ENCODE measurements around the gene OVOL1.
"Not testable (repeated sequence)": the region's sequence is repeated elsewhere in the genome, so short reads cannot be mapped to it uniquely, and the experiment has no call there.

OVOL1 gene

GRCh38 chr11:65766535-65766934 is 20.3 kb upstream of the OVOL1 start:
- TF ChIP-seq CTCF (IDR thresholded peaks at IDR 0.05; ENCODE audit: low read depth, low read length, missing control alignments) = no peak
- Histone ChIP-seq H3K4me3 (ENCODE audit: low read depth, low read length) (no peak overlapping the region), H3K27ac (no peak overlapping the region), H3K36me3 (replicated peaks) (no peaks in the 10 kb centered on the region), H3K27me3 (replicated peaks) (no peaks in the 10 kb centered on the region)
- in situ Hi-C loops (cut with HindIII; ENCODE audit: low pct_ligation_motif_present, low sequenced_read_pairs) = no loop called here
- no peak for DNase-seq

- Histone ChIP-seq H3K27ac (no peak overlapping the region), H3K36me3 (replicated peaks) (no peaks in the 10 kb centered on the region), H3K4me3 (ENCODE audit: low read depth, low read length) (no peak overlapping the region), H3K27me3 (replicated peaks) (no peaks in the 10 kb centered on the region)
- TF ChIP-seq CTCF (IDR thresholded peaks at IDR 0.05; ENCODE audit: low read depth, low read length, missing control alignments) = no peak
- DNase-seq = no peak
- in situ Hi-C loops (cut with HindIII; ENCODE audit: low pct_ligation_motif_present, low sequenced_read_pairs) = no loop called here
Measured at GRCh38 chr11:65767406-65767805, 19.5 kb upstream of the OVOL1 start.

- DNase-seq; H3K4me3 ChIP-seq (ENCODE audit: low read depth, low read length); H3K36me3 ChIP-seq (replicated peaks); H3K27ac ChIP-seq; in situ Hi-C loops (cut with HindIII; ENCODE audit: low pct_ligation_motif_present, low sequenced_read_pairs); H3K27me3 ChIP-seq (replicated peaks): not testable (repeated sequence)
Measured at GRCh38 chr11:65767806-65768205, 19.1 kb upstream of the OVOL1 start.

- no peak overlapping the region for H3K4me3 ChIP-seq (ENCODE audit: low read depth, low read length)
- DNase-seq = no peak
- no peak overlapping the region for H3K27ac ChIP-seq
- no peaks in the 10 kb centered on the region for H3K36me3 ChIP-seq (replicated peaks)
- in situ Hi-C loops (cut with HindIII; ENCODE audit: low pct_ligation_motif_present, low sequenced_read_pairs) = no loop called here
- no peaks in the 10 kb centered on the region for H3K27me3 ChIP-seq (replicated peaks)
- TF ChIP-seq CTCF (IDR thresholded peaks at IDR 0.05; ENCODE audit: low read depth, low read length, missing control alignments) = no peak
Measured at GRCh38 chr11:65770951-65771567, 15.8 kb upstream of the OVOL1 start.

- H3K4me3 ChIP-seq (ENCODE audit: low read depth, low read length) = no peak overlapping the region
- no peak overlapping the region for H3K27ac ChIP-seq
- H3K27me3 ChIP-seq (replicated peaks) = no peaks in the 10 kb centered on the region
- H3K36me3 ChIP-seq (replicated peaks) = no peaks in the 10 kb centered on the region
- TF ChIP-seq CTCF (IDR thresholded peaks at IDR 0.05; ENCODE audit: low read depth, low read length, missing control alignments) = no peak
- in situ Hi-C loops (cut with HindIII; ENCODE audit: low pct_ligation_motif_present, low sequenced_read_pairs) = no loop called here
- no peak for DNase-seq
Measured at GRCh38 chr11:65771589-65772112, 15.2 kb upstream of the OVOL1 start.

- Histone ChIP-seq H3K27me3 (replicated peaks) (no peaks in the 10 kb centered on the region), H3K27ac (no peak overlapping the region), H3K4me3 (ENCODE audit: low read depth, low read length) (no peak overlapping the region), H3K36me3 (replicated peaks) (peaks cover 8% of the 10 kb centered on the region)
- in situ Hi-C loops (cut with HindIII; ENCODE audit: low pct_ligation_motif_present, low sequenced_read_pairs) = no loop called here
- no peak for DNase-seq
- TF ChIP-seq CTCF (IDR thresholded peaks at IDR 0.05; ENCODE audit: low read depth, low read length, missing control alignments) = peak; percentile 43
Measured at GRCh38 chr11:65773784-65774411, 13.0 kb upstream of the OVOL1 start.

All from brain microvascular endothelial cell (primary cell).